ENCODE results near the gene NKX2-8. TPM values are rescaled to one million over a fixed set of nuclear protein-coding genes. Genes with fewer than 3 reads are reported as not detected.

Gene NKX2-8
- total RNA-seq, 3 donors from 2014 or later (not counting 1 experiment from before 2014, with no cell fraction given), result not detected

DNA sequence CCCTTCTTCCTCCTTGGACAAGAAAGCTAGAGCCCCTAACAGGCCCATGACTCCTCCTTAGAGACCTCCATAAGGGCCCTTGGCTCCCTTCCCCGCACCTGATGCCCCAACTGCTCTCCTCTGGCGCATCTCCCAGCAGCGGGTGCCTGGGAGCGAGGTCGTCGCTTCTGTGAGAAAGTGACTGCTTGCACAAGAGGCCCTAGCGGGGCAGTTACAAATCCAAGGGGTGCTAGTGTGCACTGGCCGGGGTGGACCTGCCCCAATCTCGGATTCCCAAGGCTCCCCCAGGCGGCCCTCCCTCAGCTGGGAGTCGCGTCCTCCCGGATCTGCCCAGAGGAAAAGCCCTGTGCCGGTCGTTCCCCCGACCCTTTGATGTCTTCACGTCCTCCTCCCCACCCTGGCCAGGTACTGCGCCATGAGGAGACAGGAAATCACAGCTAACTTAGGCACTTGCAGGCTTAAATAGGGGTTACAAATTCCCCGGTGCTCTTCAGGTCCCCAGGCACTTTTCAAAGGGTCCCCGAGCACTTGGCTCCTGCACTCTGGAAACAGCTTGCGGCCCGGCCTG, 2.8 kb downstream of the NKX2-8 start:
- H3K27ac Mint-ChIP-seq, result no peak overlapping the region
- WGBS (ENCODE audit: insufficient coverage), result 9% methylated on average over 22 of the region's 22 CpGs
- no peak for DNase-seq
- Histone ChIP-seq H3K36me3 (ENCODE audit: control insufficient read depth, insufficient read depth, low read length) (no peaks in the 10 kb centered on the region), H3K4me1 (ENCODE audit: control insufficient read depth, insufficient read depth, low read length) (no peaks in the 10 kb centered on the region), H3K27me3 (ENCODE audit: control insufficient read depth, insufficient read depth, low read length) (peaks cover 31% of the 10 kb centered on the region), H3K9me3 (ENCODE audit: control insufficient read depth, insufficient read depth, low read length) (no peaks in the 10 kb centered on the region), H3K4me3 (ENCODE audit: low read length) (no peak overlapping the region), H3K27ac (ENCODE audit: low read length) (no peak overlapping the region)
- ATAC-seq, result no peak
- no peak overlapping the region for H3K4me3 Mint-ChIP-seq
- no peak for TF ChIP-seq CTCF (IDR thresholded peaks at IDR 0.05)
- intact Hi-C loops (cut with micrococcal nuclease), result no loop called here
- no peaks in the 10 kb centered on the region for H3K36me3 Mint-ChIP-seq
- no peaks in the 10 kb centered on the region for H3K9me3 Mint-ChIP-seq
- peaks cover 24 to 32% of the 10 kb centered on the region in 2 donors for H3K27me3 Mint-ChIP-seq (ENCODE audit: low read depth in 2 of 2)
- H3K4me1 Mint-ChIP-seq, result no peaks in the 10 kb centered on the region

DNA sequence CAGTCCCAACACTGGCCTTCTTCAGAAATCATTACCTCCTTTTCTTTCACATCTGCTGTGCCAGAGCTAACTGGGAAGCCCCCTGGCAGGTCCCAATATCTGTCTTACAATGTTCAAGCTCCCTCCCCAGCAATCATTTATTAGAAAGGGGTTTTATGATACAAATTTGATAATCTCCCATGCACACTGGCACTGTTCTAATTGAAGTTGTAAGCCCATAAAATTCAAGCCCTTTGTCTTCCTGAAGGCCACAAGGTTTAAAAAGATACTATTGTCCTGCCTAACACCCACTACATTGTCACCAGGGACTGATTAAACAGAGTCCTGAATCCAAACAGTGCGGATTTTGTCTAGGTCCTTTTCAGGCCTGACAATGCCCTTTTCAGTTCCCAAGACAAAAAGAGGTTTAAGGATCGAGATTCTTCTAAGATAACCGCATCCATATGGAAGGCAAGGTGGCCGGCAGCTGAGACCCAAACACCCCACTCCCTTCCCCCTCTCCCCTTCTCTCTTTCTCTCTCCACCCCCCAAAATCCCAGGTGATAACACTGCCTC, 3.3 kb downstream of the NKX2-8 start:
- H3K9me3 ChIP-seq (ENCODE audit: control insufficient read depth, insufficient read depth, low read length), result no peaks in the 10 kb centered on the region
- H3K36me3 ChIP-seq (ENCODE audit: control insufficient read depth, insufficient read depth, low read length), result no peaks in the 10 kb centered on the region
- Mint-ChIP-seq H3K9me3 (no peaks in the 10 kb centered on the region), H3K27me3 (ENCODE audit: low read depth in 2 of 2) (peaks cover 18 to 28% of the 10 kb centered on the region in 2 donors), H3K4me1 (no peaks in the 10 kb centered on the region), H3K4me3 (no peak overlapping the region), H3K36me3 (no peaks in the 10 kb centered on the region), H3K27ac (no peak overlapping the region)
- no peak for TF ChIP-seq CTCF (IDR thresholded peaks at IDR 0.05)
- H3K27ac ChIP-seq (ENCODE audit: low read length), result no peak overlapping the region
- intact Hi-C loops (cut with micrococcal nuclease), result no loop called here
- 29% methylated on average over 4 of the region's 4 CpGs for WGBS (ENCODE audit: insufficient coverage)
- H3K4me3 ChIP-seq (ENCODE audit: low read length), result no peak overlapping the region
- no peak for DNase-seq
- no peak for ATAC-seq
- H3K27me3 ChIP-seq (ENCODE audit: control insufficient read depth, insufficient read depth, low read length), result peaks cover 29% of the 10 kb centered on the region
- H3K4me1 ChIP-seq (ENCODE audit: control insufficient read depth, insufficient read depth, low read length), result no peaks in the 10 kb centered on the region

DNA sequence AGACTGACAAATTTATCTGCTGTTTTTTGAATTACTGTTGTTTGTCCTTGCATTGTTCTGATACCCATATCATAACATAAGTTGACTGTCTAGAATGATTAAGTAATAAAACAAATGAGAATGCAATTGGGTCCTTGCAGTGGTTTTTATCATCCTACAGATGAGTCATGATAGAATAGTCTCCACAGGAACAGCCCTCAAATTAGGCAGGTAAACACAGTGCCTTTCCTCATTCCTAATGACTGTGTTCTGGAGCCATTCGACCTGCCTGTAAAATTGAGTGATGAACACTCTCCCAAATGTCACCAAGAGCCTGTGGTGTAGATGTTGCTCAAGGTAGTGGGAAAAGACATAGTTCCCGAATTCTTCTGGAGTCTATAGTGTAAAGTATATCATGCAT, 12.3 kb downstream of the NKX2-8 start:
- no CpG with 5 or more reads among the region's 2 CpGs for WGBS (ENCODE audit: insufficient coverage)
- Mint-ChIP-seq H3K27me3 (ENCODE audit: low read depth in 2 of 2) (peaks cover 0 to 7% of the 10 kb centered on the region in 2 donors), H3K4me3 (no peak overlapping the region), H3K9me3 (peaks cover 8 to 9% of the 10 kb centered on the region in 2 donors), H3K27ac (no peak overlapping the region), H3K36me3 (no peaks in the 10 kb centered on the region), H3K4me1 (no peaks in the 10 kb centered on the region)
- Histone ChIP-seq H3K9me3 (ENCODE audit: control insufficient read depth, insufficient read depth, low read length) (no peaks in the 10 kb centered on the region), H3K27ac (ENCODE audit: low read length) (no peak overlapping the region), H3K27me3 (ENCODE audit: control insufficient read depth, insufficient read depth, low read length) (no peaks in the 10 kb centered on the region), H3K36me3 (ENCODE audit: control insufficient read depth, insufficient read depth, low read length) (no peaks in the 10 kb centered on the region), H3K4me3 (ENCODE audit: low read length) (no peak overlapping the region), H3K4me1 (ENCODE audit: control insufficient read depth, insufficient read depth, low read length) (no peaks in the 10 kb centered on the region)
- no peak for DNase-seq
- intact Hi-C loops (cut with micrococcal nuclease), result no loop called here
- no peak for ATAC-seq
- TF ChIP-seq CTCF (IDR thresholded peaks at IDR 0.05), result no peak

Measured in natural killer cell (primary cell).